H1 (cell line): ENCODE measurements around the gene SLC25A51.
"Not testable (repeated sequence)": the region's sequence is repeated elsewhere in the genome, so short reads cannot be mapped to it uniquely, and the experiment has no call there.

Source experiments
- POLR2A ChIP-seq, 2 experiments: IDR thresholded peaks; 1 replicate in 1 of 2; 2 replicates in 1 of 2; pipeline ENCODE4 v1.6.1; 2011; ENCODE audit warnings: low read depth in 2 of 2, low read length in 2 of 2, mild to moderate bottlenecking in 2 of 2; ENCODE audit errors: control extremely low read depth in 1 of 2
- TF ChIP-seq, protein P1 (sequence below), 3 experiments: IDR thresholded peaks; 1 replicate in 2 of 3; 2 replicates in 1 of 3; pipeline versions ENCODE4 v1.5.1 to v1.6.1; 2011; ENCODE audit warnings: low read length in 3 of 3, mild to moderate bottlenecking in 3 of 3, inconsistent platforms in 2 of 3, low read depth in 1 of 3, moderate library complexity in 1 of 3; ENCODE audit not compliant: insufficient read depth in 1 of 3; ENCODE audit errors: control extremely low read depth in 1 of 3

DNA sequence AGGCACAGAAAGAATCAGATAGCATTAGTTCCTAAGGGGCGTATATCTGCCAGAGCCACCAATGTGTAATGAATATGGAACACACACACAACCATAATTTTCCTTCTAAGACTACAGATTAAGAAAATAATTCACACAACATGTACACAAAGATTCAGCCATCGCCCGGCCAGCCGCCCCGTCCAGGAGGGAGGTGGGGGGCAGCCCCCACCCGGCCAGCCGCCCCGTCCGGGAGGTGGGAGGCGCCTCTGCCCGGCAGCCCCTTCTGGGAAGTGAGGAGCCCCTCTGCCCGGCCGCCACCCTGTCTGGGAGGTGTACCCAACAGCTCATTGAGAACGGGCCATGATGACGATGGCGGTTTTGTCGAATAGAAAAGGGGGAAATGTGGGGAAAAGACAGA is 12.9 kb downstream of the SLC25A51 start:
- not testable (repeated sequence) for TF ChIP-seq POLR2A (IDR thresholded peaks at IDR 0.05; ENCODE audit: control extremely low read depth in 1 of 2, low read depth in 2 of 2, low read length in 2 of 2)
- TF ChIP-seq, protein P1, sequence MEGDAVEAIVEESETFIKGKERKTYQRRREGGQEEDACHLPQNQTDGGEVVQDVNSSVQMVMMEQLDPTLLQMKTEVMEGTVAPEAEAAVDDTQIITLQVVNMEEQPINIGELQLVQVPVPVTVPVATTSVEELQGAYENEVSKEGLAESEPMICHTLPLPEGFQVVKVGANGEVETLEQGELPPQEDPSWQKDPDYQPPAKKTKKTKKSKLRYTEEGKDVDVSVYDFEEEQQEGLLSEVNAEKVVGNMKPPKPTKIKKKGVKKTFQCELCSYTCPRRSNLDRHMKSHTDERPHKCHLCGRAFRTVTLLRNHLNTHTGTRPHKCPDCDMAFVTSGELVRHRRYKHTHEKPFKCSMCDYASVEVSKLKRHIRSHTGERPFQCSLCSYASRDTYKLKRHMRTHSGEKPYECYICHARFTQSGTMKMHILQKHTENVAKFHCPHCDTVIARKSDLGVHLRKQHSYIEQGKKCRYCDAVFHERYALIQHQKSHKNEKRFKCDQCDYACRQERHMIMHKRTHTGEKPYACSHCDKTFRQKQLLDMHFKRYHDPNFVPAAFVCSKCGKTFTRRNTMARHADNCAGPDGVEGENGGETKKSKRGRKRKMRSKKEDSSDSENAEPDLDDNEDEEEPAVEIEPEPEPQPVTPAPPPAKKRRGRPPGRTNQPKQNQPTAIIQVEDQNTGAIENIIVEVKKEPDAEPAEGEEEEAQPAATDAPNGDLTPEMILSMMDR (IDR thresholded peaks at IDR 0.05; ENCODE audit: control extremely low read depth in 1 of 3, insufficient read depth in 1 of 3, low read depth in 1 of 3, low read length in 3 of 3): not testable (repeated sequence)
